Stimulated activated CD4-positive, alpha-beta T cell treated with anti-CD3 and anti-CD28 coated beads, Interleukin-4, amount 100 ng/mL, for 48 hours (primary cell): ENCODE results near the gene PRXL2B.

Source experiments
- DNase-seq, 2 donors: peaks; one replicate each; pipeline ENCODE4 v3.0.0-alpha.2; 2020; ENCODE audit warnings: low read depth in 2 of 2

Gene PRXL2B

GRCh38 chr1:2635361-2636010 lies 48.9 kb downstream of the PRXL2B start:
- no peak for DNase-seq

GRCh38 chr1:2636733-2637132 lies 50.2 kb downstream of the PRXL2B start:
- no peak for DNase-seq

- no peak for DNase-seq
Measured at GRCh38 chr1:2637442-2638145, 51.0 kb downstream of the PRXL2B start.

- DNase-seq: no peak
Measured at GRCh38 chr1:2638466-2639115, 52.0 kb downstream of the PRXL2B start.

- no peak for DNase-seq
Measured at GRCh38 chr1:2639203-2639602, 52.6 kb downstream of the PRXL2B start.

- no peak for DNase-seq
Measured at GRCh38 chr1:2639607-2640521, 53.3 kb downstream of the PRXL2B start.

GRCh38 chr1:2640626-2641025 lies 54.0 kb downstream of the PRXL2B start:
- no peak for DNase-seq
